BJ (cell line): ENCODE results near the gene CROCC. TPM values are rescaled to one million over a fixed set of nuclear protein-coding genes. Genes with fewer than 3 reads are reported as not detected.
"Not testable (repeated sequence)": the region's sequence is repeated elsewhere in the genome, so short reads cannot be mapped to it uniquely, and the experiment has no call there.

Experiments used
- CTCF ChIA-PET: fragments of 350-600 bp; formaldehyde crosslinking; extraction: SDS; loops from one replicate; lab custom pipeline; 2021; ENCODE audit warnings: antibody characterized with exemption, inconsistent platforms; lab: Yijun Ruan, JAX
- POLR2A ChIA-PET: fragments of 300-600 bp; sonication (Branson Sonifier 250); formaldehyde crosslinking; extraction: SDS; loops from one replicate; lab custom pipeline; 2021; ENCODE audit warnings: antibody characterized with exemption; lab: Charles Lee
- DNase-seq: peaks from one replicate; pipeline ENCODE4 v3.0.0-alpha.2; 2011; ENCODE audit warnings: low read depth
- H3K27me3 ChIP-seq: 2 replicates; pipeline ENCODE4 v1.6.0; 2011; ENCODE audit warnings: low read length; ENCODE audit not compliant: control insufficient read depth, insufficient read depth
- H3K36me3 ChIP-seq: 2 replicates; pipeline ENCODE4 v1.5.1; 2011; ENCODE audit warnings: low read length; ENCODE audit not compliant: control insufficient read depth, insufficient read depth
- H3K4me3 ChIP-seq: 2 replicates; pipeline ENCODE4 v1.5.1; 2011; ENCODE audit warnings: low read depth, mild to moderate bottlenecking, control low read depth, low read length
- polyA plus RNA-seq: library from polyadenylated mRNA; depleted of rRNA; stranded (reverse); fragments of >200 nt; gene quantifications from 2 replicates; pipeline ENCODE4 v1.2.3, GENCODE V29; 2011
- TF ChIP-seq, protein P1 (sequence below): IDR thresholded peaks from 2 replicates; pipeline ENCODE4 v1.5.1; 2011; ENCODE audit warnings: low read depth, mild to moderate bottlenecking, control low read depth, inconsistent platforms, low read length, moderate library complexity; ENCODE audit not compliant: insufficient read depth

Gene CROCC
- polyA plus RNA-seq, 1 experiment, result 12.1 TPM

DNA sequence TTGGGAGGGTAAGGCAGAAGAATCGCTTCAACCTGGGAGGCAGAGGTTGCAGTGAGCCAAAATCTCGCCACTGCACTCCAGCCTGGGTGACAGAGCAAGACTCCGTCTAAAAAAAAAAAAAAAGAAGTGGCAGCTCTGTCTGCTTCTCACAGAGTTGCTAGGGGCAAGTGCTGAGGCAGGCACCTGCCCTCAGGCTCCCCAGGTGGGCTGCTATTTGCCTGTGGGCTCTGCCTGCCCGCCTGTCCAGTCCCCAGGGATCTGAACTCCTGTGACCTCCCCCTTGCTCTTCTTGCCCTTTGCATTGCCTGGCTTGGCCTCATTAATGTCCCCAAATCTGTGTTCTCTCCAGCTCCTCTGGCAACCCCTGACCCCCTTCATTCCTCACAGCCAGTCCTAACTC, 30.6 kb downstream of the CROCC start:
- H3K27me3 ChIP-seq, H3K4me3 ChIP-seq, DNase-seq, H3K36me3 ChIP-seq: not testable (repeated sequence)
- ChIA-PET CTCF (interaction anchor here (0.7 to 5.4 kb wide), 21 partner anchors 8 to 341 kb away, joined by 3 to 81 read pairs (median 6); partner anchors contain the start of gene NBPF1), POLR2A (interaction anchor here (0.8 kb wide), 1 partner anchor 58 kb away, joined by 3 read pairs; no protein-coding TSS in a partner anchor)

DNA sequence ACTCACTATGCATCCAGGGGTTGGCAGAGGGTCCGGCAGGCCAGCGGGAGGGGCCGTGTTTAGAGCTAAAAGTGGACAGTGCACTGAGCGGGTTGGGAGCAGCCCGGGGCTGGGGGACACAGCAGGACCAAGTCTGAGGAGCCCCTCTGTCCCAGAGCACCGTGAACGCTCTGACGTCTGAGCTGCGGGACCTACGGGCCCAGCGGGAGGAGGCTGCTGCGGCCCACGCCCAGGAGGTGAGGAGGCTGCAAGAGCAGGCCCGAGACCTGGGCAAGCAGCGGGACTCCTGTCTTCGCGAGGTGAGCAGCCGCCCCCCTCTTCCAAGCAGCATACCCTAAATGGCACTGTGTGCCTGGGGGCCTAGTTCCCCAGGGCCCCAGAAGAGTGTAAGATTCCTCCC, 32.8 kb downstream of the CROCC start:
- ChIA-PET CTCF (interaction anchor here (2.6 kb wide), 1 partner anchor 92 kb away, joined by 22 read pairs; no protein-coding TSS in a partner anchor), POLR2A (no interaction called here)
- TF ChIP-seq, protein P1, sequence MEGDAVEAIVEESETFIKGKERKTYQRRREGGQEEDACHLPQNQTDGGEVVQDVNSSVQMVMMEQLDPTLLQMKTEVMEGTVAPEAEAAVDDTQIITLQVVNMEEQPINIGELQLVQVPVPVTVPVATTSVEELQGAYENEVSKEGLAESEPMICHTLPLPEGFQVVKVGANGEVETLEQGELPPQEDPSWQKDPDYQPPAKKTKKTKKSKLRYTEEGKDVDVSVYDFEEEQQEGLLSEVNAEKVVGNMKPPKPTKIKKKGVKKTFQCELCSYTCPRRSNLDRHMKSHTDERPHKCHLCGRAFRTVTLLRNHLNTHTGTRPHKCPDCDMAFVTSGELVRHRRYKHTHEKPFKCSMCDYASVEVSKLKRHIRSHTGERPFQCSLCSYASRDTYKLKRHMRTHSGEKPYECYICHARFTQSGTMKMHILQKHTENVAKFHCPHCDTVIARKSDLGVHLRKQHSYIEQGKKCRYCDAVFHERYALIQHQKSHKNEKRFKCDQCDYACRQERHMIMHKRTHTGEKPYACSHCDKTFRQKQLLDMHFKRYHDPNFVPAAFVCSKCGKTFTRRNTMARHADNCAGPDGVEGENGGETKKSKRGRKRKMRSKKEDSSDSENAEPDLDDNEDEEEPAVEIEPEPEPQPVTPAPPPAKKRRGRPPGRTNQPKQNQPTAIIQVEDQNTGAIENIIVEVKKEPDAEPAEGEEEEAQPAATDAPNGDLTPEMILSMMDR, result no peak

DNA sequence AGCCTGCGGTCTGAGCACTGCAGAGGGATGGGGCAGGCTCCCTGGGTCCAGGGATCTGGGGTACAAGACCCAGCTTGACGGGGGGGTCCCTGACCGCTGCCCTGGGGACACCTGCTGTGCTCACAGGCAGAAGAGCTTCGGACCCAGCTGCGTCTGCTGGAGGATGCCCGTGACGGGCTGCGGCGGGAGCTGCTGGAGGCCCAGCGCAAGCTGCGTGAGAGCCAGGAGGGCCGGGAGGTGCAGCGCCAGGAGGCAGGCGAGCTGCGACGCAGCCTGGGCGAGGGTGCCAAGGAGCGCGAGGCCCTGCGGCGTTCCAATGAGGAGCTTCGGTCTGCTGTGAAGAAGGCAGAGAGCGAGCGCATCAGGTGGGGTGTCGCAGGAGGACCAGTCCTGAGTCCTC, 33.5 kb downstream of the CROCC start:
- POLR2A ChIA-PET, result no interaction called here
- no peak for DNase-seq
- TF ChIP-seq, protein P1, result no peak
- H3K27me3 ChIP-seq, result no peaks in the 10 kb centered on the region
- peaks cover 4% of the 10 kb centered on the region for H3K36me3 ChIP-seq
- CTCF ChIA-PET, result interaction anchor here (0.7 to 2.6 kb wide), 2 partner anchors 91 to 378 kb away, joined by 3 to 22 read pairs; no protein-coding TSS in a partner anchor
- no peak overlapping the region for H3K4me3 ChIP-seq

More for the DNA sequence above, 32.8 kb downstream of the CROCC start:
- H3K27me3 ChIP-seq, result no peaks in the 10 kb centered on the region
- no peak for DNase-seq
- H3K36me3 ChIP-seq, result peaks cover 4% of the 10 kb centered on the region
- H3K4me3 ChIP-seq, result no peak overlapping the region

DNA sequence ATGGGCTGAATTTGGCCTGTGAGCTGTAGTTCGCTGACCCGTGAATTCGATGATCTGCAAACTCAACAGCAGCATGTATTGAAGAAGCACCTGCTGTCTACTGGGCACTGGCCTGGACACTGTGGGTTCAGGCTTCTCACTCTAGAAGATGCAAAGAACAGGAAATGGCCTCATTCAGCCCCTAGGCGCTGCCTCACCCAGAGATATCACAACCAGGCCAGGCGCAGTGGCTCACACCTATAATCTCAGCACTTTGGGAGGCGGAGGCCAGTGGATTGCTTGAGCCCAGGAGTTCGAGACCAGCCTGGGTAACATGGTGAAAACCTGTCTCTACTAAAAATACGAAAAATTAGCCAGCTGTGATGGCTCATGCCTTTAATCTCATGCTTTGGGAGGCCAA, 35.0 kb downstream of the CROCC start:
- ChIA-PET POLR2A (no interaction called here), CTCF (interaction anchor here (0.6 to 2.6 kb wide), 3 partner anchors 32 to 90 kb away, joined by 3 to 22 read pairs (median 3); no protein-coding TSS in a partner anchor)
- TF ChIP-seq, protein P1, result no peak
- Histone ChIP-seq H3K36me3 (peaks cover 4% of the 10 kb centered on the region), H3K4me3 (no peak overlapping the region), H3K27me3 (no peaks in the 10 kb centered on the region)
- no peak for DNase-seq

DNA sequence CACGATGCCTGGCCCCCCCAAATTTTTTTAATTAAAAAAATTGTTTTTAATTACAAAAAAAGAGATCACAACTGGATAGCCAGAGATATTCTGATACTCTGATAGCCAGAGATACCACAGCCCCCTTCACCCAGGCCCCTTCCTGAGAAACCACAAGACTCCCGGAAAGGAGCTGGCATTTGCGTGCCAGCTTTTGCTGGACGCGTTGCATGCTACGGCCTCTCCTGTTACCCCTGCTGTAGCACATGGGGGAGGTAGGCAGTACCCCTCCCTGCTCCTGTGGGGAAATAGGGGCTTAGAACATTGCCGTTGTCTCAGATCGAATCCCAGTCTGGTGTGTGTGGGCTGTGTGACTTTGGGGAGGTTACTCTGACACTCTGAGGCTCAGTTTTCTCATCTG, 36.0 kb downstream of the CROCC start:
- CTCF ChIA-PET, result no interaction called here
- Histone ChIP-seq H3K27me3 (no peaks in the 10 kb centered on the region), H3K36me3 (peaks cover 4% of the 10 kb centered on the region), H3K4me3 (no peak overlapping the region)
- DNase-seq, result no peak
- POLR2A ChIA-PET, result no interaction called here
- TF ChIP-seq, protein P1, result no peak

DNA sequence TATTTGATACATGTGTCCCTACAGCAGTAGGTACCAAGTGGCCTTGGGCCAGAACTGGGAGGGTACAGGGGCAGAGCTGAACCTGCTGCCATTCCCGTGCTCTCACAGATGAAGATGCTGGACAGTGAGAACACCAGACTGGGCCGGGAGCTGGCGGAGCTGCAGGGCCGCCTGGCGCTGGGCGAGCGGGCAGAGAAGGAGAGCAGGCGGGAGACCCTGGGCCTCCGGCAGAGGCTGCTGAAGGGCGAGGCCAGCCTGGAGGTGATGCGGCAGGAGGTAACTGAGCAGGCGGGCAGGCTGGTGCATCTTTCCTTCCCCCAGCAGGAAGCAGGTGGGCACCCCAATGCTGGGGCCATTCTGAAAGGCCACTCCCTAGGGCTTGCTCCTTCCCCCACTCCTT, 36.7 kb downstream of the CROCC start:
- TF ChIP-seq, protein P1, result no peak
- H3K4me3 ChIP-seq, result no peak overlapping the region
- H3K36me3 ChIP-seq, result peaks cover 4% of the 10 kb centered on the region
- ChIA-PET CTCF (no interaction called here), POLR2A (no interaction called here)
- H3K27me3 ChIP-seq, result no peaks in the 10 kb centered on the region
- DNase-seq, result no peak
